ENCODE data around the gene RUBCNL.

GRCh38 chr13:46350003-46350402 lies 37.0 kb downstream of the RUBCNL start:
- TF ChIP-seq CTCF (IDR thresholded peaks at IDR 0.05; ENCODE audit: low read depth, low read length, poor library complexity, severe bottlenecking), result no peak
- TF ChIP-seq EZH2phosphoT487 (IDR thresholded peaks at IDR 0.05; ENCODE audit: borderline replicate concordance, low read length), result no peak
